ENCODE measurements around the gene DTL. TPM values are rescaled to one million over a fixed set of nuclear protein-coding genes. Genes with fewer than 3 reads are reported as not detected.

DTL gene
- total RNA-seq, 1 experiment from 2014 or later = 73.0 TPM

DNA sequence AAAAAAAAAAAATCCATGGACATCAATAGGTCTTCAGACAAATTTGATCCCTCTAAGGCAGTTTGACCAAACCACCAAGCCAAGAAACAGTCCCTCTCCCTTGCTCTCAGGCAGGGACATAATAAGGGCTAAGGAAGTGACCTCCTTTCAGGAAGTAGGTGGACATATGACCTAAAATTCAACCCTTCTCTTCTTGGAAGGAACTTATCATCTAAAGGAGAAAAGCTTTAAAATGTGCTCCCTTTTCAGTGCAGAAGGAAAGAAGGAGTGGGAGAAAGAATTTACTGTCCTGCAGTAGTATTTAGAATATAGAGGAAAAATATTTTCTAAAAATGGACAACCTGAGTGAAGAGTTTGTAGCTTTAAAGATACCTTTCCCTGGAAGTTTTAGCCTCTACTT is 118.1 kb downstream of the DTL start:
- Histone ChIP-seq H3K4me2 (ENCODE audit: insufficient read depth, insufficient read length, low read length) (no peak overlapping the region), H3K79me2 (ENCODE audit: insufficient read depth, low read length) (no peaks in the 10 kb centered on the region), H2BK20ac (ENCODE audit: low read depth, low read length, poor library complexity, severe bottlenecking) (no peak overlapping the region), H2BK15ac (ENCODE audit: low read depth, low read length) (no peak overlapping the region), H4K8ac (replicated peaks; ENCODE audit: insufficient read length, low read depth, low read length) (no peak overlapping the region), H2BK5ac (ENCODE audit: insufficient read length, low read length) (no peak overlapping the region), H3K4me1 (ENCODE audit: insufficient read depth, low read length) (no peaks in the 10 kb centered on the region), H2BK120ac (ENCODE audit: low read depth, low read length, poor library complexity, severe bottlenecking) (no peak overlapping the region), H4K20me1 (ENCODE audit: control insufficient read depth, insufficient read depth, insufficient read length) (no peaks in the 10 kb centered on the region), H3K27me3 (ENCODE audit: insufficient read depth, low read length) (no peaks in the 10 kb centered on the region), H3K79me1 (ENCODE audit: insufficient read depth, low read depth, low read length, poor library complexity, severe bottlenecking) (no peaks in the 10 kb centered on the region), H4K5ac (ENCODE audit: insufficient read length, low read depth, low read length) (no peak overlapping the region), H3K4ac (ENCODE audit: low read depth, low read length) (no peak overlapping the region), H3K18ac (ENCODE audit: insufficient read length, low read depth, low read length) (no peak overlapping the region), H3K9ac (ENCODE audit: extremely low read depth, insufficient read length, low read length) (no peak overlapping the region), H2AFZ (ENCODE audit: low read length) (no peak overlapping the region), H3K27ac (ENCODE audit: insufficient read length, low read depth, low read length) (no peak overlapping the region), H3K56ac (ENCODE audit: insufficient read length, low read depth, low read length) (no peak overlapping the region), H2AK5ac (ENCODE audit: insufficient read length, low read length) (no peak overlapping the region), H3K23me2 (ENCODE audit: insufficient read length, low read depth, low read length, poor library complexity, severe bottlenecking) (no peaks in the 10 kb centered on the region), H2BK12ac (ENCODE audit: insufficient read length, low read depth, low read length) (no peak overlapping the region), H3K23ac (ENCODE audit: insufficient read length, low read depth, low read length) (no peak overlapping the region), H3K9me3 (ENCODE audit: control insufficient read depth, low read depth, low read length) (no peaks in the 10 kb centered on the region), H3T11ph (ENCODE audit: low read length) (no peak overlapping the region), H4K91ac (ENCODE audit: insufficient read length, low read depth, low read length) (no peak overlapping the region), H3K14ac (ENCODE audit: insufficient read depth, low read length) (no peak overlapping the region)
- Mint-ChIP-seq H3K4me1 (peaks cover 2 to 5% of the 10 kb centered on the region in 2 experiments; a peak in 2 of 4 replicates), H3K9me3 (peaks cover 5 to 6% of the 10 kb centered on the region in 2 experiments; a peak in 3 of 5 replicates), H3K36me3 (ENCODE audit: insufficient read depth in 1 of 3, low read depth in 3 of 3) (peaks cover 2 to 6% (median 2%) of the 10 kb centered on the region in 3 experiments; a peak in 5 of 7 replicates), H3K4me3 (no peak overlapping the region), H3K27me3 (ENCODE audit: low read depth) (no peaks in the 10 kb centered on the region), H3K27ac (no peak overlapping the region)
- DNase-seq = no peak
- TF ChIP-seq, protein P1, sequence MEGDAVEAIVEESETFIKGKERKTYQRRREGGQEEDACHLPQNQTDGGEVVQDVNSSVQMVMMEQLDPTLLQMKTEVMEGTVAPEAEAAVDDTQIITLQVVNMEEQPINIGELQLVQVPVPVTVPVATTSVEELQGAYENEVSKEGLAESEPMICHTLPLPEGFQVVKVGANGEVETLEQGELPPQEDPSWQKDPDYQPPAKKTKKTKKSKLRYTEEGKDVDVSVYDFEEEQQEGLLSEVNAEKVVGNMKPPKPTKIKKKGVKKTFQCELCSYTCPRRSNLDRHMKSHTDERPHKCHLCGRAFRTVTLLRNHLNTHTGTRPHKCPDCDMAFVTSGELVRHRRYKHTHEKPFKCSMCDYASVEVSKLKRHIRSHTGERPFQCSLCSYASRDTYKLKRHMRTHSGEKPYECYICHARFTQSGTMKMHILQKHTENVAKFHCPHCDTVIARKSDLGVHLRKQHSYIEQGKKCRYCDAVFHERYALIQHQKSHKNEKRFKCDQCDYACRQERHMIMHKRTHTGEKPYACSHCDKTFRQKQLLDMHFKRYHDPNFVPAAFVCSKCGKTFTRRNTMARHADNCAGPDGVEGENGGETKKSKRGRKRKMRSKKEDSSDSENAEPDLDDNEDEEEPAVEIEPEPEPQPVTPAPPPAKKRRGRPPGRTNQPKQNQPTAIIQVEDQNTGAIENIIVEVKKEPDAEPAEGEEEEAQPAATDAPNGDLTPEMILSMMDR (conservative IDR thresholded peaks at IDR 0.05) = no peak

Small RNAs within 50 kb of the gene (microRNA-seq; reads per million reads assigned to microRNA genes)
- gene MIR3122 (ENCODE audit: borderline microRNAs expressed) = not detected

Other genes with a start within 250 kb of the DTL start
- 12.2 and 17.4 TPM in 2 replicates for gene LPGAT1, start 205.0 kb upstream of the DTL start, total RNA-seq (2021)
- gene INTS7, start 191 bp upstream of the DTL start, total RNA-seq (2021) = 30.9 and 32.3 TPM in 2 replicates
- 22.0 and 22.2 TPM in 2 replicates for gene PPP2R5A, start 249.7 kb downstream of the DTL start, total RNA-seq (2021)

Data from H9 (cell line).